Cortex of kidney (tissue), 1 donor: Measurements from ENCODE around the gene GRIFIN.

ENCODE experiments used
- DNase-seq: peaks from one replicate; lab custom pipeline; 2025; lab: John Stamatoyannopoulos, UW

GRIFIN gene

DNA sequence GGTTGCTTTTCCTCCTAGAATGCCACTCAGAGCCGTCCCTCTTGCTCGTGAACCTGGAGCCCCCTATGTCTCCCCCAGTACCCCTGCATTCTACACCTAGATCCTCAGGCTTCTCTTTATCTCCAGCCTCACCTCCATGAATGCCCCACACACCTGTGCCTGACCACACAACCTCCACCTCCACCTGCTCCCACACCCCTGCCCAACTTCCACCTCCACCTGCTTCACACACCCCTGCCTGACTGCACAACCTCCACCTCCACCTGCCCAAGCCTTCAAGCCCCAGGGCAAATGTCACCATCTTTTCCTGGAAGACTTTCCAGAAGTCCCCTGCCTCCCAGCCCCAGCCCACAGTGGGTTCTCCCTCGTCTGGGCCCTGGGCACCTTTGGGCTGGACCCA, 36.5 kb upstream of the GRIFIN start:
- no peak for DNase-seq

DNA sequence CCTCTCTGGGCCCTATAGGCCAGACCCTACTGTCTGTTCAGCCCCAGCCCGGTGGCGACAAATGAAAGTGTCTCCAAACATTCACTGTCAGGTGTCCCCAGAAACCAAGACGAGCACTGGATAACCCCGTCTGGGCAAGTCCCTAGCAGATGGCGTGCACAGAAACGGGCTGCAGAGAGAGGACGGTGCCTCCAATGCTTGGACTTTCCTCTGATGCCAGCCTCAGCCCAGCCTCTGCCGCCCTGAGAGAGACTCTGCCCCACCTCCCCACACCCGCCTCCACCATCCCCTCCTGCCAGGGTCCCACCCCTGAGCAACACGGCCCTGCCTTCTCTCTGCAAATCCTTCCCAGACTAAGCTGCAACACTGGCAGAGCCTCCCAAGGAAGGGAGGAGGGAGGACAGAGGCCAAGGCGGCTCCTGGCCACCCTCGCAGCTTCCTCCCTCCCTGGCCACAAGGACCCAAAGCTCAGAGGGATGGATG, 36.0 kb upstream of the GRIFIN start:
- DNase-seq = no peak

- no peak for DNase-seq
Observed at GRCh38 chr7:2511769-2512168, 35.6 kb upstream of the GRIFIN start.

- DNase-seq = no peak
Observed at GRCh38 chr7:2510909-2511768, 34.9 kb upstream of the GRIFIN start.

- no peak for DNase-seq
Observed at GRCh38 chr7:2510130-2510776, 34.1 kb upstream of the GRIFIN start.

- DNase-seq = no peak
Observed at GRCh38 chr7:2509298-2509906, 33.2 kb upstream of the GRIFIN start.

GRCh38 chr7:2508327-2509215, 32.4 kb upstream of the GRIFIN start:
- DNase-seq = no peak

GRCh38 chr7:2507917-2508306, 31.7 kb upstream of the GRIFIN start:
- DNase-seq = no peak

DNA sequence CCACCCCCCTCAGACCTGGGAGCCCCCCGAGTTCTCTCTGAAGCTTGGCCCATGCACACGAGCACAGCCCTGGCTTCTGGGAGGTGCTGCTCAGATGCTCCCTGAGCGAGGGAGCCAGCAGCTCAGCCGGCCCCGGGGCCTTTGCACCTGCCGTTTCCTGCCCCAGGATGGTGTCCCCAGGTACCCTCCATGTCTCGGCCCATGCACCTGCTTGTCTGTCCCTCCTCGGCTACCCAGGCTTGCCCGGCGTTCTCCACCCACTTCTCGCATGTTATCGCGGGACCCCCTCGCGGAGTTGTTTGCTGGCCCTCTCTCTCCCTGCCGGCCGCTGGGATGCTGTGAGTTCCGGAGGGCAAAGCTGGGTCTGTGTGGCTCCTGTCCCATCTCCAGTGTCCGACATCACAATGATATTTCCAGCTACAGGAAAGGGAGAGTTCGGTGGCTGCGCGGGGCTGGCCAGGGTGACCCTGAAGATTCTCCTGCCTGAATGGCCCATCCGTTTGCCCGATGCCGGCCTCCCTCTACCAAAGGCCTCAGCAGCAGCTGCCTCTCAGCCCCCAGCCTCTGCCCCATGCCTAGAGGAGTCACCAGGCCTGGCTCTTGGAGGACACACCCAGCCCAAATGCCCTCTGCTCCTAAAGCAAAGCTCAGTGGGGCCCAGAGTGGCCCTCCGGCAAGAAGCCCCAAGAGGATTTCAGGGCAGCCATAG, 31.2 kb upstream of the GRIFIN start:
- no peak for DNase-seq

DNA sequence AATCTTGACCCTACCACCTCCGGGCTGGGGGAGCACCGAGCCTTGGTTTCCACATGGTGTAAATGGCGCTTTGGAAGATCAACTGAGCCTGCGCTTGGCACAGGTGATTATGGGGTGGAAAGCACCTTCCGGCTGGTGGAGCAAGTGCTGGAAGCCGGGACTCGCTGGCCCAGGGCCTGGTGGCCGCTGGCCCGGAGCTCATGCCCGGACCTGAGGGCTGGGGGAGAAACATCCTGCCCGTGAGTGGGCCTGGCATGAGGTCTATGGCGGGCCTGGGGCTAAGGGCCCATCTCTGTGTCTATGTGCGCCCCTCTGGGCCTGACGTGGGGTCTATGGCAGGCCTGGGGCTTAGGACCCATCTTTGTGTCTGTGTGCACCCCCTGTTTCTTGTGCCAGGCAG, 29.2 kb upstream of the GRIFIN start:
- no peak for DNase-seq

GRCh38 chr7:2504889-2505375, 28.7 kb upstream of the GRIFIN start:
- no peak for DNase-seq

- no peak for DNase-seq
Observed at GRCh38 chr7:2504128-2504888, 28.1 kb upstream of the GRIFIN start.

DNA sequence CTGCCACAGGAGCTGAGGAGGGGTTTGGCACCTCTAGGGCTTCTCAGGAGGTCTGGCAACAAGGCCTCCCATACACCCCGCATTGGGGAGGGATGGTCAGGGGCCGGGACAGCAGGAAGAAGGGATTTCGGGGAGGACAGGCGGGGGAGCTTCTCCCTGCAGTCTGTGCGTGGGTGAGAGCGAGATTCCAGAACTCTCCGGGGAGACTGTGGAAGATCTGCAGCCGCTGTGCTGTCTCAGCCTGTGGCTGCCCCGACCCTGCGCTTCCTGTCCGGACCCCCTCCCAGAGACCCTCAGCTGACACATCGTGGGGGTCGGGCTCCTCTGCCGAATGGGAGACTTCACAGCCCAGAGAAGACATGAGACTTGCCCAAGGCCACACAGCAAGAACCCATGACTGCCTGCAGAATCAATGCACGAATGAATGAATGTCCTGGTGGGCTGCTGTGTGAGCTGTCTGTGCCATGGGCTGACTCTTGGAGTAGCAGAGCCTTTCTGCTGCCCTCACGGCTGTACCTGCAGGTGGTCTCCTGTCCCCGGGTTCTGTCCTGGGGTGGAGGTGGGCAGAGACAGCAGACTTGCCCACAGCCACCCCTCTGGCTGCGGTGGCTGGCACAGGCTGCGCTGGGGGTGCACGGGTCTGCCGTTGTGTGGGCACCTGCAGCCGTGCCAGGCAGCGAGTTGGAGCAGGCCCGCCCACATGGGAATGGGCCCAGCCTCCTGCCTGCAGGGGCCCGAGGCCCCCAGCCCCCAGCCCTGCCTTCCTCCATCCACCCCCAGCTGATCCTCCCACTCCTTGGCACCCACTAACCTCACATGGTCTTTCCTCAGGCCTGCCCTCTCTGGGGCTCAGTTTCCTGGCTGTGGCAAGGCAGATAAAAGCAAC, 27.1 kb upstream of the GRIFIN start:
- DNase-seq = no peak

DNA sequence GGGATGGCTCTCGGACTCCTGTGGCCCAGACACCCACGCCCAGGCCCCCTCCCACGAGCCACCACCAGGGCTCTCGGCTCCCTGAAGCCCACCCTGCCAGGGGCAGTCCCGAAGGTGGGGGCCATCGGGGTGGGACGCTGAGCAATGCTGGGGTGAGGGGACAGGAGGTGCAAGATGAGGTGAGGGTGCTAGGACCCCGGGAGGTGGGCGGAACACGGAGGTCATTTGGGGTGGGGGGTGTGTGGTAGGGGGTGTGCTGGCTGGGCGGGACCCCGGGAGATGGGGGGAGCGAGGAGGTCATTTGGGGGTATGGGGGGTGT, 26.4 kb upstream of the GRIFIN start:
- DNase-seq = no peak

GRCh38 chr7:2501947-2502646, 25.9 kb upstream of the GRIFIN start:
- no peak for DNase-seq

- no peak for DNase-seq
Observed at GRCh38 chr7:2500701-2501100, 24.5 kb upstream of the GRIFIN start.

- no peak for DNase-seq
Observed at GRCh38 chr7:2499719-2500430, 23.7 kb upstream of the GRIFIN start.

GRCh38 chr7:2499181-2499580, 23.0 kb upstream of the GRIFIN start:
- no peak for DNase-seq
